ENCODE data around the gene RREB1.
"Not testable (repeated sequence)": the region's sequence is repeated elsewhere in the genome, so short reads cannot be mapped to it uniquely, and the experiment has no call there.

GRCh38 chr6:7157307-7157706, 49.5 kb downstream of the RREB1 start:
- TF ChIP-seq EZH2 (IDR thresholded peaks at IDR 0.05; ENCODE audit: insufficient read depth, poor library complexity, severe bottlenecking); EZH2phosphoT487 (IDR thresholded peaks at IDR 0.05; ENCODE audit: insufficient read depth, low read depth): not testable (repeated sequence)
